ENCODE measurements around the gene GIPC2.
"Not testable (repeated sequence)": the region's sequence is repeated elsewhere in the genome, so short reads cannot be mapped to it uniquely, and the experiment has no call there.

GIPC2 gene, protein sequence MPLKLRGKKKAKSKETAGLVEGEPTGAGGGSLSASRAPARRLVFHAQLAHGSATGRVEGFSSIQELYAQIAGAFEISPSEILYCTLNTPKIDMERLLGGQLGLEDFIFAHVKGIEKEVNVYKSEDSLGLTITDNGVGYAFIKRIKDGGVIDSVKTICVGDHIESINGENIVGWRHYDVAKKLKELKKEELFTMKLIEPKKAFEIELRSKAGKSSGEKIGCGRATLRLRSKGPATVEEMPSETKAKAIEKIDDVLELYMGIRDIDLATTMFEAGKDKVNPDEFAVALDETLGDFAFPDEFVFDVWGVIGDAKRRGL

DNA sequence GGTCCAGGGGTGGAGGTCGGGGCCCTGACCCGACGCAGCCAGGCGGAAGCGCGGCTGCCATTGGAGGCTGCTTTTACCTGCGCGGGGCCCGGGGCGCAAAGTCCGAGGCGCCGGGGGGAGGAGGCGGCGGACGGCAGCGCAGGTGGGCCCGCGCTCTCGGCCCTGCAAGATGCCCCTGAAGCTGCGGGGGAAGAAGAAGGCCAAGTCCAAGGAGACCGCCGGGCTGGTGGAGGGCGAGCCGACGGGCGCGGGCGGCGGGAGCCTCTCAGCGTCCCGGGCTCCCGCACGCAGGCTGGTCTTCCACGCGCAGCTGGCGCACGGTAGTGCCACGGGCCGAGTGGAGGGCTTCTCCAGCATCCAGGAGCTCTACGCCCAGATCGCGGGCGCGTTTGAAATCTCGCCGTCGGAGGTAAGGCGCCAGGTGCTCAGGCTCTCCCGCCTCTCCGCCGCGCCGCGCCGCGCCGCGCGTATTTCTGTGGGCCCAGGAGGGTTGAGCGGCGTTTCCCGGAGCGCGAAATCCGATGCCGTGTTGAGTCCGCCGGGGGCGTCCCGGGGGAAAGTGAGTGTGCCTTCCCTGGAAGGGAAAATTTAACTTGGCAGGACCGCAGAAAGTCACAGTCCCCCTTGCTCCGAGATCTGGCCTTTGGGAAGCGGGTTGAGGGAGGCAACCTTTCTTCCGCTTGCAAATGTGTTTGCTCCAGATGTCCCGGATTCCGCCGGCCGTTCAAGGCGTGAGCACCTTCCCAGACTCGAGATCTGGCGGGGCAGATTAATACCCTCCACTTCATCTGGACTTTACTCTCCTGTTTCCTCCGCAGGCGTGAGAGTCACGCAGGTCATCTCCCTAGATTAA, at the start of gene GIPC2:
Gene GIPC2, plus strand, starts transcription at position 41 of the 853 bp plus-strand sequence. Its CDS starts 129 bp downstream, at position 170.
- DNase-seq = peak; percentile 20

DNA sequence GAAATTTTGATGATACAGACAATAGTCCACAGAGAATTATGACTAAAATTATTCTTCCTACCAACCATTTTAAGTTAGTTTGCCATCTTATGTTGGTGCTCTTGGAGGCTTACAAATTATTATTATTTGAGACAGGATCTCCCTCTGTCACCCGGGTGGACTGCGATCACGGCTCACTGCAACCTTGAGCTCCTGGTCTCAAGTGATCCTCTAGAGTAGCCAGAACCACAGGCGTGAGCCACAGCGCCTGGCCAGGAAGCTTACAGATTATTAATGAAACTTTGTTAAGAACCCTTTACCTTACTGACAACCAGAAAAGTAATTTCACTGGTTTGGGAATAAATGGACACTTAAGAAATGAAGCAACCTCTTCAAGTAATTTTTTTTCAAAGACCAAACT, 49.0 kb upstream of the GIPC2 start:
- no peak for DNase-seq

DNA sequence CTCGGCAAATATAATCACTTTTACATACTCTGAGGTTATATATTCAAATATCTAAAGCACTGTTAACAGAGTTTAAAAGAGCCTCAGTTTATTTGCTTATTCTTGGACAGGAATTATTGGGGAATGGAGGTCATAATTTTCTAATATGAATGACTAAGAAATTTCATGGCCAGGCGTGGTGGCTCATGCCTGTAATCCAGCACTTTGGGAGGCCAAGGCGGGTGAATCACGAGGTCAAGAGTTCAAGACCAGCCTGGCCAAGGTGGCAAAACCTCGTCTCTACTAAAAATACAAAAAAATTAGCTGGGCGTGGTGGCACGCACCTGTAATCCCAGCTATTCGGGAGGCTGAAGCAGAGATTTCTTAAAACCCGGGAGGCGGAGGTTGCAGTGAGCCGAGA, 45.2 kb upstream of the GIPC2 start:
- not testable (repeated sequence) for DNase-seq

DNA sequence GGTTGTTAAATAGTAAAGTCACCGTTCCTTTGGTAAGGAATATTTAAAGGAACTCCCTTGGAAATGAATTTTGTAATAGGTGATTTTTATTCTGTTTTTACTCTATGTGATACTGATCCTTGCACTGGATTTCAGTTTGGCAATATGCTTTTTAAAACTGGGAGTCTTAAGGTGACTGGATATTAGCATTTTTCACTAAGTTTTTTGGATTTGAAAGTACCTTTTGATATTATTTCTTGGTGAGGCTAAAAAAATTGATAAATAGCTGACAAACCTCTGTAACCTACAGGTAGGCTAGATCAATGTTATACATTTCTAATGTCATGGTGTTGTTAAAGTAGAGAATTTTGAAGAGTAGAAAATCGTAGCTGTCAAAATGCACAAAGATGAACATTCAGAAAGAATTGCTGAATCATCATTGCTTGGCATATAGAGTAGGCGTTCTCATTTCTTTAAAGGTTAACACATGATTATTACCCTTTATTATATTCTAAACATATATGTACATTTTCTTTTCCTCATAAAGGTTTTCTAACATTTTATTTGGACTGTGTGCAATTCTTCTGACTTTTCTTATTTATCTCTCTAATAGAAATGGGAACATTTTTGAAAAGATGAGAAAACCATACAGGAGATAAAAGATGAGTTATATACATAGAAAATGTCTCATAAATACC, 42.6 kb upstream of the GIPC2 start:
- DNase-seq = no peak

DNA sequence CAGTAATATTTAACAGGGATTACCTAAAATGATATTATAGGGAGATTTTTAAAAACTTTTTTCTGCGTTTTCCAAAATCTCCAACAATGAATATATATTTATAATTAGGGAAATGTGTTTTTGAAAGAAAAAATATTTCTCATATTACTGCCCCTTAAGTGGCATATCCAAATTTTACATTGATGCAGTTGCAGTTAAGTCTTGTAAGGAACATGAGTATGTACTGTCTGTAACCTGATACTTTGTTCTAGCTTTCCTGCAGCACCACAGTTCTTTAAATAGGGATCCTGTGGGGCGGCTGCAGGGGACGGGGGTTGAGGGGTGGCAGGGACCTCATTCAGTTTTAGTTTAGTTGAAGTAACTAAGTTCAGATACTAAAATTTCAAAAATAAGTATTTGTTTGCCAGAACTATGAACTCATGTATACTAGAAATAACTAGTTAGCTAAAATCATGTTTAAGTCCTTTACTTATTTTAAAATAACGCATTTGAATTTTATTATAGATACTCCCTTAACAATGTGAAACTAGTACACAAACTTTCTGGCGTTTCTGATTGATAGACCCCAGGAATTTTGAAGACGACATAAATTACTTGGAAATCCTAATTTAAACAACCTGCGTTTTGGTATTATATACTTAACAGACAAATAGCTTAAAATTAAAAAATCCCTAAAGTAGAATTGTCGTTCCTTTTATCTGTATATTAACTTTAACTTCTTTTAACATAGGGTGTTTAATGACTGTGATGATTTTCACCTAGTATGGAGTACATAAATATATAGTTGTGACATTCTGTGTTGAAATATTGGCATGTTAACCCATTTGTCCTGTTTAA, 41.7 kb upstream of the GIPC2 start:
- no peak for DNase-seq

DNA sequence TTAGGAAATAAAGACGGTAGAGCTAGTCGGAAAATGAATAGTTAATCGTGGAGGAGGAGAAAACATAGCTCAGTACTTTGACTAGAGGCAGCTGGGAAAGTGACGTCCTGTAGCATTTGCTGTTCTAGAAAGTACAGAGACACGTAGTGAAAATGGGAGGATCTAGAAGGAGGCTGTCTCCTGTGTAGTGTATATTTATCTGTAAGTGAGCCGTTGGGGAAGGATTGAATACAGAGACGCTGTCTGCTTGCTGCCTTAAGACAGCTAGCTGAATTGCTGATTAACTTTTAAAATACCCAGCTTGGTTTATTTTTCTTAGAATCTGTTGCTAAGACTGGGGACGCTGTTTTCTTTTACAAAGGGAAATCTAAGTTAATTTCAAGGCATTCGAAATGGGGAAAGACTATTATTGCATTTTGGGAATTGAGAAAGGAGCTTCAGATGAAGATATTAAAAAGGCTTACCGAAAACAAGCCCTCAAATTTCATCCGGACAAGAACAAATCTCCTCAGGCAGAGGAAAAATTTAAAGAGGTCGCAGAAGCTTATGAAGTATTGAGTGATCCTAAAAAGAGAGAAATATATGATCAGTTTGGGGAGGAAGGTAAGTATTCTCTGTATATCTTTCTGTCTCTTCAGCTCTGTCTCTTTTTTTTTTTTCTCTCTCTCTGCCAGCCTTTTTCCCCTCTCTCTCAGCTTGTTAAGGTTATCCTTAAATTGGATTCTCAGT, 40.9 kb upstream of the GIPC2 start, which contains the start of gene DNAJB4:
Gene DNAJB4, plus strand, starts transcription at position 221 of the 729 bp plus-strand sequence. Its CDS starts 172 bp downstream, at position 393.
- no peak for DNase-seq

DNA sequence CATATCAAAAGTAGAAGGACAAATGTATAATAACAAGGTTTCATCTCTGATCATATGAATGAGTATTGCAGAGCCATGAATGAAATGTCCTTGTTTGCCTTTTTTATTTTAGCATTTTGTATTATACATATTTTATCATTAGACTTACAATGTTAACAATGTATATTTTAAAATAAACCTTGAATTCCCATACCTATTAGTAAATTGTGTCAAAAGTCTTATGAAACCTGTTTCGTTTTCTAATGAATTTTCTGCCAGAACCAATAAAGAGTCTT, 40.4 kb upstream of the GIPC2 start:
- DNase-seq = no peak

DNA sequence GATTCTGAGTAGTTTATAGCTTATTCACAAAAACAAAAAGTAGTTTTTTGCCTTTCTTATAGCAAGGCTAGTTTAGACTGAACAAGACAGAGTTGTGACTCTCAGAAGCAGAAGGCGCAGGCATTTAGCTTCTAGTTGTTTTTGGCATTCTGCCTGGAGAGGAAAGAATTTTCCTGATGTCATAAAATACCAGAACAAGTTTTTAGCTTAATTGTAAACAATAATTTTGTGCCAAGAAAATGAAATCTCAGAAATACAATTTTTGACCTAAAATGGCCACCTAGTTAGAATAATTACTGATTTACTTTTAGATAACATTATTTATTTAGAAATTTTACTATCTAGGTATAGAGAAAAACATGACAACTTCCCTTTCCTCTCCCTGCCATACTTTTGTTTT, 40.0 kb upstream of the GIPC2 start:
- DNase-seq = no peak

DNA sequence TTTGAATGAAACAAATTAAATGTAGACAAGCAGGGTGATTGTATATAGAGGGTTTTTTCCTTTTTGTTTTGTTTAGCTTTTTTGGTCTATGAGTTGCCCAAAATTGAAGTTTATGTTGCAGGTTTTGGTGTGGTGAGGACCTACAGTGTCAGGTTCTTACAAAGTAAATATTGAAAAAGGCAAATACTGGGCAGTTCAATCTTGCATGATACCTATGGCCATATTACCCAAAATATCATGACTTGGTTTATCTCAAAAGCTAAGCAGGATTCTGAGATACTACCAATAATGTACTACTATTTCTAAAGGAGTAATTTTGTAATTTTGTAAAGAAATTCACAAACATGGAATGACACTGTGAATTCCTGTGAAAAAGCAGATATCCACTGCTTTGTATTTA, 39.2 kb upstream of the GIPC2 start:
- no peak for DNase-seq

DNA sequence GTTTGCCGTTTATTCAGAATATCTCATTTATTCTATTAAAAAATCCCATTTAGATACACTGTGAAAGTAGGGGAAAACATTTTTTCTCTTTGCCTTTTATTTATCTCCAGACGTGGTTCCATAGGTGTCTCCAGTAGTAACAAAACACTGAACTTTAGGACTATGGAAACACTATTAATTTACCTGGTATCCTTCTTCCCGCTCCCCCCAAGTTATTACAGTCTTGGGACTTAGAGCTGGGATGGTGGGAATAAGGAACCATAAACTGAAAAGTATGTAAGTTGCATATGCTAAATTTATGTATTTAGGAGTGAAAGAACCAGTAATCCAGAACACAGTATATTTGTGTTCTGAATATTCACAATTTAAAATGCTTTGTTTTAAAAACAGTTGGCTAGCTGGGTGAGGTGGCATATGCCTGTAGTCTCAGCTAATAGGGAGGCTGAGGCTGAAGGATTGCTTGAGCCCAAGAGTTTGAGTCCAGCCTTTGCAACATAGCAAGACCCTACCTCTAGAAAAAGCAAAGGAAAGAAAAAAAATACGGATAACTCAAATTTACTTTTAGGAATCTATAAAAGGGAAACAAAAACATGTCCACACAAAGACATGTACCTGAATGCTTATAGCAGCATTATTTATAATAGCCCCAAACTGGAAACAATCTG, 38.0 kb upstream of the GIPC2 start:
- DNase-seq = no peak

DNA sequence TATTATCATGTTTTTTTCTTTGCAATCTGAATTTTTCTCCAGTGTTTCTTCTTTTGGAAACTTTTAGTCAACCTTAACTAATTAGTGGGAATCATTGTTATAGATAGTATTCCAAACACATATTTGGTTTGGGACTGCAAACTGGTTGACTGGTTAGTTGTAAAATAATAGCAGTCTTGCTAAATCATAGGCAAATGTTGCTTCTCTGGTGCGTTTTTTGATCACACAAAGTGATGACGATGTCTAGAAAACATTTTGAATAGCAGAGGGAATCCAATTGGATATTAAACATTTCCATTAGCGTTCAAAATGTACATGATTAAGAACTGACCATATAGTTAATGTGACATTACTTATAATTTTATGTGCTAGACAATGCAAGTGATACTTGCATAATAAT, 36.5 kb upstream of the GIPC2 start:
- DNase-seq = no peak

DNA sequence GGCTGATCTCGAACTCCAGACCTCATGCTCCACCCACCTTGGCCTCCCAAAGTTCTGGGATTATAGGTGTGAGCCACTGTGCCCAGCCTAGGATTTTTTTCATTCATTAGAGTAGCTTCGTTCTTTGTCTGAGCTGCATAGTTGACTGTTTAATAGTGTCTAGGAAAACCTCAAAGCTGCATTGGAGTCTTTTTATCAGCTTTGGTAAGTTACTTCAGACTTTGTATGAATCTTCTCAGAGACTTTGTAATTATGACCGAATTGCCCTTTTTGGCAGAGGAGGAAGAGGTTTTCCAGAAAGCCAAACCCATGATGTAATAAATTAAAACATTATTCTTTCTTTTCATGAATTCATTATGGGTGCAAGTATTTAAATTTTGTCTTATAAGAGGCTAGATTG, 35.9 kb upstream of the GIPC2 start:
- no peak for DNase-seq

DNA sequence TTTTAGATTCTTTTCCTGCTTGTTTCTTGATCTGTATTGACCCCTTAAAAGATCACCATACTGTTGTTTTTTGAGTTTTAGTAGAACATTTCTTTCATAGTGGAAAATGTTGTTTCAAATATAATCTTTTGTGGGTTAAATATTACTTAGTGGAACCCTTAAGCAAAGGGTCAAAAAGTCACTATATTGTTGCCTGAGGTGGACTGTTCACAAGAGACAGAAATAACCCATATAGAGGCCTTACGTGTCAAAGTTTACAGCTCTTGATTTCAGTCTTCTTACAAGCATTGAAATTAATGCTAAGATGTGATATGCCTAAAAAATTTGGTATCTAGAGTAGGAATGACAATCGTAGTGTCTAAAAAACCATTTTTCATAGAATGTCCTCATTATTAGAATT, 34.7 kb upstream of the GIPC2 start:
- no peak for DNase-seq

DNA sequence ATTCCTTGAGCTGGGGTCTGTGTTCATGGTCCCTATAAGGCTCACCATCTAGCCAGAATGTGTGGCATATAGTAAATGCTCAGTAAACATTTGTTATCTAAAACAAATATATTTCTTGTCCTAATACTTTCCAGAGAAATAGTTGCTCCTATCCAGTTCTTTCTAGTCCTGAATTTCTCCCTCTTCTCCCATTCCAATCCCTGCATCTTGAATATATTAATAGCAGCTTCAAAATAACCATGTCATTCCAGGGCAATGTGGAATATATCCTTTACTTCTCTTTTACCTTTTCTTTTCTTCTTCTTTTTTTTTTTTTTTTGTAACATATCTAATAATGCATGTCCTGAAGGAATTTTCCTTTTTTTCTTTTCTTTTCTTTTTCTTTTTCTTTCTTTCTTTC, 30.6 kb upstream of the GIPC2 start:
- no peak for DNase-seq

DNA sequence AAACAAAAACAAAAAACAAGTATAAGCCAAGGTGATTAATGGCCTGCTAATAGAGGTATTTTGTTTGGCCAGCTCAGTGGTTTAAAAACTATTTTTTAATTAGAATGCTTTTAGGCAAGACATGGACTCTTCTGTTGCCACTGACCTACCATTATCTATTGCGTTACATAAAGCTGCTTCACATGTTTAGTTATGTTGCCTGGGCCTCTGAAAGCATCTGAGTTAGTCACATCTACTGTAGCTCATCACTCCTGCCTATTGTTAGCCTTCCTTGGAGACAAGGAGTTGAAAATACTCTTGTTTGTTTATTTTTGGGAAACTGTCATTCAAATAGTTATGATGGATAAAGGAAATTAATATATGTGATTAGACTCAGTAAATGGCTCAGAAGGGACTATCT, 26.7 kb upstream of the GIPC2 start:
- DNase-seq = no peak

DNA sequence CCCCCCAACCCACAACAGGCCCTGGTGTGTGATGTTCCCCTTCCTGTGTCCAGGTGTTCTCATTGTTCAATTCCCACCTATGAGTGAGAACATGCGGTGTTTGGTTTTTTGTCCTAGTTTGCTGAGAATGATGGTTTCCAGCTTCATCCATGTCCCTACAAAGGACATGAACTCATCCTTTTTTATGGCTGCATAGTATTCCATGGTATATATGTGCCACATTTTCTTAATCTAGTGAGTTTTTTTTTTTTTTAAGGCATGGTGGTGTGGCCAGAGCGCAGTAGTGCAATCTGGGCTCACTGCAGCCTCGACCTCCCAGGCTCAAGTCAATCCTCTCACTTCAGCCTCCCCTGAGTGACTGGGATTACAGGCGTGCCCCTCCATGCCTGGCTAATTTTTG, 24.6 kb upstream of the GIPC2 start:
- DNase-seq = not testable (repeated sequence)

DNA sequence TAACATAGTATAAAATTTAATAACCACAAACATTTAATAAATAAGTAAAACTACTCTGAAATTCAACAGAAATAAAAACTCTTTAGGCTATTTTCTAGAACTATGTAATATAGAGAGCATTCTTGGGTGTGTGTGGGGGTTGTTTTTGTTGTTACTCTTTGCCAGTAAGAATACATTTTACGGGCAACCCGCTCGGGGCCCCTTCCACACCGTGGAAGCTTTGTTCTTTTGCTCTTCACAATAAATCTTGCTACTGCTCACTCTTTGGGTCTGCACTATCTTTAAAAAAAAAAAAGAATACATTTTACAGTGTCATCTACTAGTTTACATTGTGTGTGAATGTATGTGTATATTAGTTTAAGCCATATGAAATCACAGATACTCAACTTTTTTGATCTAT, 16.0 kb upstream of the GIPC2 start:
- DNase-seq = no peak

DNA sequence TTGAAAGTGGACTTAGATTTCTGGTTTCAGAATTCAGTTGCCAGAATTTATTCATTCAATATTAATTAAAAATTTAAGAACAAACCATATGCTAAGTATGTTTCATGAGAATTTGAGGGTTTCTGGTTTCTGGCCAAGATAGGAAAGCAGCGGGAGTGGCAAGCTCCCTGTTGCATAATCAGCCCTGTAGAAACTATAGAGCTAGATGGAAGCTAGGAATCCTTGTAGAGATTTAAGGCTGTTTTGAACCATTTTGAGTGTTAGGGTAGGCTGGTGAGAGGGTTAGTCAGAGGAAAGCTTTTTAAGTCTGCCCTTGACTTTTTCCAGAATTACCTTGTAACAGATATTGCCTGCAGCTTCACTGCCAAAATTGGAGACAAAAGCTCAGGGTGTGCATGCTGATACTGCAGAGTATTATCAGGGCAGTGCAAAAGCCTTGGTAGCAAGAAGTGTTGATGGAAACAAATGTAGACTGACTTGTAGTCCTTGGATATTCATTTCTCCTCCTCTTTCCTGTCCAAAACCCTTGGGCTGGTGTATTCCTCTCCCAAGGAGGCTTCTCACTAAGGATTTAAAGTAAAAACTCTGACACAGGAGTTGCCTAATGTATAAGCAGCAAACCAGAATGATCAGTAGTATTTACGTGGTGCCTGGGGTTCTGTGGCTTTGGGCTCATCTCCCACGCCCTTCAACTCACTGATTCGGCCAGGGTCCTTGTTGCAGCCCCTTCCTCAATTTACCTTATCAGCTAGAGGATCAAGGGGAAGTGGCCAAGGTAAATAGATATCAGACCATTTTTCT, 12.6 kb upstream of the GIPC2 start:
- no peak for DNase-seq

DNA sequence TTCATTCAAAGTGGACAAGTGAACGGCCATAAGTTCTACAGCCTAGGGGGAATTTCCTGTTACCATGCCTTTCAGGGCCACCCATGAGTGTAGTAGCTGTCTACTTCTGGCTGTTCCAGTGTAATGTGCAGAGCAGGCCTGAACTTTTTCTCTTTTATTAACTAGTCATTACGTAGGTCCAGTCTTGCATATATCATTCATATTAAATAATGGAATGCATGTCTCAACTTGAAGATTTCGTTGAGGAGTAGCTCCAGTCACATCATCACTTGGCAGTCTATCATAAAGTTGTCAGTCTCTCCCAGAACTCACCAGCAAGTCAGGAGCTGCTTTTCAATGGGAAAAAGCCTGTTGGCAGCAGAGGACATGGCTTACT, 12.0 kb upstream of the GIPC2 start:
- DNase-seq = no peak

DNA sequence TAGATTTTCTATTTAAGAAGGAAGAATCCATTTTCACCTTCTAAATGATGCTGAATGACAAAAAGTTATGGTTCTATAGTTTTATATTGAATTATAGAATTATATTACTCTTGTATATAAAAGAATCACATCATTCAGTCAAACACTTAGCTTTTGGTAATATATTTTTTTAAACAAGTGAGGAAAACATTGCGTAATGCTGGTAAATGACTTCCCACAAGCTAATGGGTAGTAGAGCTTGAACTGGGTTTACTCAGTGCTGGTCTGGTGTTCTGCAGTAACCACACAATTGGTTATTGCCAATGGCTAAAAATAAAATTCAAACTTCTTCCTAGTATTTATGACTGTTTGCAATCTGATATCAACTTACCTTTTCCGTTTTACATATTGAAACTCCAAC, 10.6 kb upstream of the GIPC2 start:
- no peak for DNase-seq

DNA sequence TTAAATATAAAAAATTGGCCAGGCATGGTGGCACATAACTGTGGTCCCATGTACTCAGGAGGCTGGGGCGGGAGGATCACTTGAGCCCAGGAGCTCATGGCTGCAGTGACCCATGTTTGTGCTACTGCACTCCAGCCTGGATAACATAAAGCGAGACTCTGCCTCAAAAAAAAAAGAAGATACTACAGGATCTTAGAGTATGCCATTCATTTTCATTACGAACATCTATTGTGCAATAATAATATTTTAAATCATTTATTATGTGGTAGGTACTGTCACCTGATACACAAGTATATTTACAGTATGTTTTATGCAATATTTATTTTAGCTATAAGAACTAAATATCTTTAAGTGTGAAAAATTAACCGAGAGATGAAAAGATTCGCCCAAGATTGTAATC, 9.3 kb upstream of the GIPC2 start:
- no peak for DNase-seq
